Fibroblast of villous mesenchyme (primary cell): ENCODE data around the gene PPIP5K1. TPM values are rescaled to one million over a fixed set of nuclear protein-coding genes. Genes with fewer than 3 reads are reported as not detected.
A peak's percentile ranks its signal among the peaks of the same experiment; 100 is the strongest.

Experiments used
- DNase-seq: peaks from one replicate; pipeline ENCODE4 v3.0.0-alpha.2; 2010; ENCODE audit warnings: low read depth
- H3K4me3 ChIP-seq: 2 replicates; pipeline ENCODE4 v1.5.1; 2011; ENCODE audit warnings: low read depth, mild to moderate bottlenecking, low read length
- total RNA-seq: library from RNA; depleted of rRNA; stranded (reverse); fragments of >200 nt; gene quantifications from 2 replicates; pipeline ENCODE4 v1.2.3, GENCODE V29; 2012
- TF ChIP-seq, protein P1 (sequence below): IDR thresholded peaks from 2 replicates; pipeline ENCODE4 v1.5.1; 2012; ENCODE audit warnings: low read depth, mild to moderate bottlenecking, low read length; ENCODE audit not compliant: insufficient read depth

PPIP5K1 gene
- total RNA-seq, 1 donor = 28.5 TPM

- no peak for DNase-seq
- TF ChIP-seq, protein P1, sequence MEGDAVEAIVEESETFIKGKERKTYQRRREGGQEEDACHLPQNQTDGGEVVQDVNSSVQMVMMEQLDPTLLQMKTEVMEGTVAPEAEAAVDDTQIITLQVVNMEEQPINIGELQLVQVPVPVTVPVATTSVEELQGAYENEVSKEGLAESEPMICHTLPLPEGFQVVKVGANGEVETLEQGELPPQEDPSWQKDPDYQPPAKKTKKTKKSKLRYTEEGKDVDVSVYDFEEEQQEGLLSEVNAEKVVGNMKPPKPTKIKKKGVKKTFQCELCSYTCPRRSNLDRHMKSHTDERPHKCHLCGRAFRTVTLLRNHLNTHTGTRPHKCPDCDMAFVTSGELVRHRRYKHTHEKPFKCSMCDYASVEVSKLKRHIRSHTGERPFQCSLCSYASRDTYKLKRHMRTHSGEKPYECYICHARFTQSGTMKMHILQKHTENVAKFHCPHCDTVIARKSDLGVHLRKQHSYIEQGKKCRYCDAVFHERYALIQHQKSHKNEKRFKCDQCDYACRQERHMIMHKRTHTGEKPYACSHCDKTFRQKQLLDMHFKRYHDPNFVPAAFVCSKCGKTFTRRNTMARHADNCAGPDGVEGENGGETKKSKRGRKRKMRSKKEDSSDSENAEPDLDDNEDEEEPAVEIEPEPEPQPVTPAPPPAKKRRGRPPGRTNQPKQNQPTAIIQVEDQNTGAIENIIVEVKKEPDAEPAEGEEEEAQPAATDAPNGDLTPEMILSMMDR = no peak
- H3K4me3 ChIP-seq = no peak overlapping the region
Observed at GRCh38 chr15:43522247-43522646, 67.8 kb downstream of the PPIP5K1 start.

DNA sequence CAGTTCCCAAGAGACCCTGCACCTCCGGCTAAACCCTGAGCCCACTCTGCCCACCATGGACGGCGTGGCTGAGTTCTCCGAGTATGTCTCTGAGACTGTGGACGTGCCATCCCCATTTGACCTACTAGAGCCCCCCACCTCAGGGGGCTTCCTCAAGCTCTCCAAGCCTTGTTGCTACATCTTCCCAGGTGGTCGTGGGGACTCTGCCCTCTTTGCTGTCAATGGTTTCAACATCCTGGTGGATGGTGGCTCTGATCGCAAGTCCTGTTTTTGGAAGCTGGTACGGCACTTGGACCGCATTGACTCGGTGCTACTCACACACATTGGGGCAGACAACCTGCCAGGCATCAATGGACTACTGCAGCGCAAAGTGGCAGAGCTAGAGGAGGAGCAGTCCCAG lies 68.6 kb downstream of the PPIP5K1 start:
- no peak overlapping the region for H3K4me3 ChIP-seq
- TF ChIP-seq, protein P1 = no peak
- DNase-seq = no peak

DNA sequence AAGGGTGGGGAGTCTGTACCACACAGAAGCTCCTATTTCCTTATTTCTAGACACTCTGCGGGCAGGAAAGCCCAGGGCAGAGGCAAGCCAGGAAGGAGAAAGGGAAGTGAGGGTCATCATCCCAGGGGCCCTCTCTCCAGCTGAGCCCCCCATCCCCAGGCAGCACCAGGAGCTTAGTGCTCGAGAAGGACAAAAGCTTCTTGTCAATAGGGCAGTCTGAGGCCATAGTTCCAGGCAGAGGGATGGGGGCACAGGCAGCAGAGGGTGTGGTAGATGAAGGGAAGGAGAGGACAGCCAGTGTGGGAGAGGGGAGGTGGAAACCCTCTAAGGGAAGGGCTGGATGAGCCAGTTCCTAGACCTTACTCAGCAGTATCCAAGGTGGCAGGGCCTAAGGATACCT lies 69.9 kb downstream of the PPIP5K1 start:
- no peak overlapping the region for H3K4me3 ChIP-seq
- DNase-seq = no peak
- TF ChIP-seq, protein P1 = no peak

DNA sequence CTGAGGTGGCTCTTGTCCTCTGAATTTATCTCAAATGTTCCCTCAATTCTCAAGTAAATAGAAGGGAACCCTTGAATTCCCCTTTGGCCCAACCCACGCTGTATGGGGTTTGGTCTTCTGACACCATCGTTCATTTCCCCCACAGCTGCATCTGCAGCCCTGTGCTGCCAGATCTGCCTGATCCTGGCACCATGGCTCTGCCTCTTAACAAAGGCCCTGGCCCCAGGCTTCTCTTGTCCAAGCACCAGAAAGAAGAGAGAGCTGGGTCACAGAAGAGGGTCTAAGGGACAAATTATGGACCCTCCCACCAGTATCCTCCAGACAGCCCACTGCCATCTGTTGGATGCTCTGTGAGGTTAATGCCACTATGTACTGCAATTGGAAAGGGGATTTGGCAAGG lies 70.8 kb downstream of the PPIP5K1 start:
- TF ChIP-seq, protein P1 = no peak
- DNase-seq = no peak
- H3K4me3 ChIP-seq = peak overlapping the region; percentile 89

- peak; percentile 27 for DNase-seq
- TF ChIP-seq, protein P1 = no peak
- H3K4me3 ChIP-seq = peak overlapping the region; percentile 89
Observed at GRCh38 chr15:43518197-43518761, 71.7 kb downstream of the PPIP5K1 start.

DNA sequence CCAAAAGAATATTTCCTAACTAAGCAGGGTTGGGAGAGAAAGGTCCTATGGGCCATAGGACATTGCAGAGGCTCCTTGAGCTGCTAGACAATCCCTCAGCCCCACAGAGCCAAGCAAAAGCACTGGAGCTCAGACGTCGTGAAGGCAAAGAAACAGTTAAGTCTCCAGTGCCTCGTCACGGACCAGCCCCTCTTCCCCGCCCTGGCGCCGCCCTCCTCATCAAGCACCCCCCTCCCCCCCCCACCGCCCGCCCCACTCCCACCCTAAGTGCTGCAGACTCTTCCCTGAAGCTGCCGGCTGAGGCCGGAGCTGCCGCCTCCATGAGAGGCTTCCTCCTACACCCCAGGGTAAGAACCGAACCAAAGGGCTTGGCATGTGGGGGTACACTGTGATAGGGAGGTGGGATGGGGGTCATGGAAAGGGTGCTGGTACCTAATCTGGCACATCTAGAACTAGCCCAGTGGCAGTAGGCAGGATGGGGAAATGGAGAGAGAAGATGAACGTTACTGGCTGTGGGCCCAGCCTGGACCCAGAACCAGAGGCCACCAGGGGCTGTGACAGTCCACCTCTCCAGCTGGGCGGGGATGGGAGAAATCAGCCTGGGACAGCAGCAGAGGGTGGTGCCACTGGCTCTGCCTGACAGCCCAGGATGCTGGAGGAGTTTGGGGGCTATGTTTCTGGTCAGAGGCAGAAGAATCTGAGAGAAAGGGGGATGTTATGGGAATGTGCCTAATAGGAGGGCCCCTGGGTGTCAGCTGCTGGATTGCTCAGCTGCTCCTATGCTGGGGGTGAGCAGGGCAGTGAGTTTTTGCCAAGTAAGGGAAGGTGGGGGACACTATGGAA lies 72.4 kb downstream of the PPIP5K1 start, which contains the start of gene MAP1A:
Gene MAP1A (plus strand): TSS at position 255 of the 843 bp plus-strand sequence. CDS start 3,866 bp downstream, outside the sequence.
- TF ChIP-seq, protein P1 = no peak
- peak within 1 kb of the TSS; percentile 89 for H3K4me3 ChIP-seq
- peak; percentile 64 for DNase-seq
